ENCODE data around the gene NDE1. TPM values are rescaled to one million over a fixed set of nuclear protein-coding genes. Genes with fewer than 3 reads are reported as not detected.

NDE1 gene
- total and polyA plus RNA-seq, 2 of the 8 experiments (the other 6 are each of a cell fraction or from before 2014, with no cell fraction given), result 13.3 to 41.3 TPM

GRCh38 chr16:15747937-15748336, 97.9 kb downstream of the NDE1 start (continued):
- TF ChIP-seq KDM4A (IDR thresholded peaks at IDR 0.05; ENCODE audit: low read depth, low read length, severe bottlenecking), result no peak
- no peak for TF ChIP-seq EGR1 (IDR thresholded peaks at IDR 0.05; ENCODE audit: borderline replicate concordance, low read depth, low read length)
- no peak for TF ChIP-seq CHD1 (IDR thresholded peaks at IDR 0.05; ENCODE audit: low read depth, low read length)

All from H1 (cell line).